IMR-90 (cell line): Measurements from ENCODE around the gene SYNPO2. TPM values are rescaled to one million over a fixed set of nuclear protein-coding genes. Genes with fewer than 3 reads are reported as not detected.

ENCODE experiments used
- ATAC-seq: fragments of 200-7000 bp; cut with Tn5 transposase; 2 replicates; pipeline ENCODE4 v1.9.1; 2020; ENCODE audit warnings: low read depth, mild to moderate bottlenecking, moderate library complexity
- BruUV-seq: library from RNA; stranded (reverse); fragments of 400-500 nt; replicated peaks from 2 replicates; lab custom pipeline; 2021; lab: Mats Ljungman, UMichigan
- CTCF ChIA-PET: fragments of 300-600 bp; formaldehyde crosslinking; extraction: SDS; loops from one replicate; lab custom pipeline; 2021; ENCODE audit warnings: antibody characterized with exemption; lab: Yijun Ruan, JAX
- POLR2A ChIA-PET: fragments of 300-600 bp; sonication (Branson Sonifier 250); formaldehyde crosslinking; loops from one replicate; lab custom pipeline; 2022; ENCODE audit warnings: antibody characterized with exemption; ENCODE audit not compliant: unreplicated experiment; lab: Charles Lee
- DNase-seq: peaks from one replicate; pipeline ENCODE4 v3.0.0; 2013
- H2AFZ ChIP-seq: replicated peaks from 2 replicates; pipeline ENCODE3; 2013; ENCODE audit warnings: low read length, mild to moderate bottlenecking; ENCODE audit not compliant: poor library complexity
- H2AK5ac ChIP-seq: 2 replicates; pipeline ENCODE4 v1.6.1; 2013; ENCODE audit warnings: low read depth, low read length, inconsistent platforms
- H2AK9ac ChIP-seq: replicated peaks from 2 replicates; pipeline ENCODE3; 2013; ENCODE audit warnings: mild to moderate bottlenecking, low read depth, low read length, moderate library complexity; ENCODE audit not compliant: poor library complexity
- H2BK120ac ChIP-seq: 2 replicates; pipeline ENCODE4 v1.6.1; 2013; ENCODE audit warnings: low read depth, low read length, inconsistent platforms
- H2BK15ac ChIP-seq: 3 replicates; pipeline ENCODE4 v1.6.1; 2013; ENCODE audit warnings: low read depth, low read length, inconsistent platforms
- H2BK20ac ChIP-seq: 2 replicates; pipeline ENCODE4 v1.6.1; 2013; ENCODE audit warnings: low read depth, mild to moderate bottlenecking, inconsistent platforms, low read length, moderate library complexity
- H2BK5ac ChIP-seq: 2 replicates; pipeline ENCODE4 v1.6.1; 2013; ENCODE audit warnings: mild to moderate bottlenecking, low read depth, low read length, inconsistent platforms; ENCODE audit not compliant: poor library complexity, severe bottlenecking
- H3K14ac ChIP-seq: replicated peaks from 2 replicates; pipeline ENCODE4 v1.6.1; 2013; ENCODE audit warnings: low read depth, low read length, inconsistent platforms
- H3K18ac ChIP-seq: 2 replicates; pipeline ENCODE4 v1.6.1; 2013; ENCODE audit warnings: low read depth, low read length, control low read depth
- H3K23ac ChIP-seq: 2 replicates; pipeline ENCODE4 v1.6.1; 2013; ENCODE audit warnings: low read depth, low read length, inconsistent platforms
- H3K27ac ChIP-seq: 2 replicates; pipeline ENCODE4 v1.5.1; 2013; ENCODE audit warnings: mild to moderate bottlenecking, control low read depth, low read length; ENCODE audit not compliant: insufficient read depth
- H3K27me3 ChIP-seq: 2 replicates; pipeline ENCODE4 v1.6.1; 2013; ENCODE audit warnings: low read length; ENCODE audit not compliant: control insufficient read depth, insufficient read depth
- H3K36me3 ChIP-seq: 2 replicates; pipeline ENCODE4 v1.6.1; 2013; ENCODE audit warnings: low read length, mixed read lengths; ENCODE audit not compliant: control insufficient read depth, insufficient read depth
- H3K4ac ChIP-seq: 2 replicates; pipeline ENCODE4 v1.6.1; 2013; ENCODE audit warnings: low read depth, low read length, inconsistent platforms
- H3K4me1 ChIP-seq: 2 replicates; pipeline ENCODE4 v1.6.1; 2013; ENCODE audit warnings: low read length, mixed read lengths; ENCODE audit not compliant: control insufficient read depth, insufficient read depth
- H3K4me2 ChIP-seq: 2 replicates; pipeline ENCODE4 v1.6.1; 2013; ENCODE audit warnings: low read depth, mild to moderate bottlenecking, control low read depth, low read length, moderate library complexity
- H3K4me3 ChIP-seq: 2 replicates; pipeline ENCODE4 v1.5.1; 2013; ENCODE audit warnings: low read depth, mild to moderate bottlenecking, control low read depth, low read length, moderate library complexity; ENCODE audit not compliant: insufficient read depth
- H3K56ac ChIP-seq: 2 replicates; pipeline ENCODE4 v1.6.1; 2013; ENCODE audit warnings: low read length, inconsistent platforms; ENCODE audit not compliant: insufficient read depth; ENCODE audit errors: extremely low read depth
- H3K79me1 ChIP-seq, 2 experiments: 2 replicates each; pipeline ENCODE4 v1.6.1; 2013; ENCODE audit warnings: low read length in 2 of 2, inconsistent platforms in 1 of 2, low read depth in 1 of 2
- H3K9ac ChIP-seq: 2 replicates; pipeline ENCODE4 v1.6.1; 2013; ENCODE audit warnings: low read depth, low read length, control low read depth
- H3K9me1 ChIP-seq: 2 replicates; pipeline ENCODE4 v1.6.1; 2013; ENCODE audit warnings: low read length, inconsistent platforms; ENCODE audit not compliant: insufficient read depth
- H3K9me3 ChIP-seq: 2 replicates; pipeline ENCODE4 v1.6.1; 2013; ENCODE audit warnings: low read length; ENCODE audit not compliant: control insufficient read depth, insufficient read depth
- H4K20me1 ChIP-seq: 2 replicates; pipeline ENCODE4 v1.6.1; 2013; ENCODE audit warnings: low read length, inconsistent platforms; ENCODE audit not compliant: insufficient read depth
- H4K5ac ChIP-seq: 2 replicates; pipeline ENCODE4 v1.6.1; 2013; ENCODE audit warnings: mild to moderate bottlenecking, low read depth, low read length, control low read depth
- H4K8ac ChIP-seq, 2 experiments: 2 replicates each; pipeline ENCODE4 v1.6.1; 2013; ENCODE audit warnings: low read depth in 2 of 2, low read length in 2 of 2, control low read depth in 1 of 2, inconsistent platforms in 1 of 2
- H4K91ac ChIP-seq: 2 replicates; pipeline ENCODE4 v1.6.1; 2013; ENCODE audit warnings: low read depth, low read length, inconsistent platforms; ENCODE audit not compliant: insufficient read depth
- BHLHE40 ChIP-seq: fragments of 150-350 bp; IDR thresholded peaks from 2 replicates; pipeline ENCODE4 v1.6.1; 2016; ENCODE audit warnings: mild to moderate bottlenecking, low read depth, low read length
- CEBPB ChIP-seq: IDR thresholded peaks from 2 replicates; pipeline ENCODE4 v1.6.1; 2012; ENCODE audit warnings: low read depth, low read length, improper control_type of control experiment
- CHD1 ChIP-seq: IDR thresholded peaks from 2 replicates; pipeline ENCODE4 v1.6.1; 2012; ENCODE audit warnings: low read depth, low read length, improper control_type of control experiment
- FOS ChIP-seq: fragments of 150-350 bp; IDR thresholded peaks from 2 replicates; pipeline ENCODE4 v1.6.1; 2016; ENCODE audit warnings: low read depth, low read length
- MAFK ChIP-seq: IDR thresholded peaks from 2 replicates; pipeline ENCODE4 v1.6.1; 2012; ENCODE audit warnings: low read depth, low read length, improper control_type of control experiment
- MAZ ChIP-seq: IDR thresholded peaks from 2 replicates; pipeline ENCODE4 v1.6.1; 2012; ENCODE audit warnings: low read depth, mild to moderate bottlenecking, low read length, improper control_type of control experiment, moderate library complexity, borderline replicate concordance
- MXI1 ChIP-seq: IDR thresholded peaks from 2 replicates; pipeline ENCODE4 v1.6.1; 2012; ENCODE audit warnings: low read depth, mild to moderate bottlenecking, low read length, moderate library complexity, borderline replicate concordance
- NFE2L2 ChIP-seq: fragments of 150-350 bp; IDR thresholded peaks from 2 replicates; pipeline ENCODE4 v1.6.1; 2016; ENCODE audit warnings: low read depth, mild to moderate bottlenecking, low read length
- POLR2A ChIP-seq: IDR thresholded peaks from 2 replicates; pipeline ENCODE4 v1.6.1; 2012; ENCODE audit warnings: mild to moderate bottlenecking, low read depth, low read length
- RAD21 ChIP-seq: IDR thresholded peaks from 2 replicates; pipeline ENCODE4 v1.6.1; 2012; ENCODE audit warnings: low read length, improper control_type of control experiment
- RCOR1 ChIP-seq: IDR thresholded peaks from 2 replicates; pipeline ENCODE4 v1.6.1; 2012; ENCODE audit warnings: mild to moderate bottlenecking, low read length, improper control_type of control experiment; ENCODE audit not compliant: insufficient replicate concordance
- RFX5 ChIP-seq: IDR thresholded peaks from 2 replicates; pipeline ENCODE4 v1.8.0; 2012; ENCODE audit warnings: low read depth, mild to moderate bottlenecking, low read length, moderate library complexity
- SMC3 ChIP-seq: fragments of 150-350 bp; IDR thresholded peaks from 2 replicates; pipeline ENCODE4 v1.6.1; 2016; ENCODE audit warnings: low read depth, mild to moderate bottlenecking, antibody characterized with exemption, low read length, moderate library complexity
- WGBS, 2 experiments: methylation state at CpG; one replicate each; pipeline versions ENCODE4 v1.1.5 to v1.1.7; 2013; ENCODE audit warnings: missing lambda C conversion rate in 2 of 2; ENCODE audit not compliant: insufficient read length in 1 of 2; ENCODE audit errors: extremely low coverage in 2 of 2; 5-methylcytosine and 5-hydroxymethylcytosine counted together
- dilution Hi-C: fragments of 300-500 bp; cut with HindIII; formaldehyde crosslinking; loops from one replicate; pipeline ENCODE4 v1.14.3; 2018; ENCODE audit warnings: low sequenced_read_pairs; ENCODE audit not compliant: unreplicated experiment
- in situ Hi-C: fragments of 300-500 bp; cut with MboI; formaldehyde crosslinking; loops from 3 replicates; pipeline ENCODE4 v1.14.3; 2019; ENCODE audit warnings: low sequenced_read_pairs, inconsistent platforms, mixed read lengths
- intact Hi-C: fragments of 100-400 bp; cut with micrococcal nuclease; formaldehyde crosslinking; loops from 2 replicates; pipeline ENCODE4 v1.10.0; 2022
- polyA plus RNA-seq, 3 experiments: library from polyadenylated mRNA; depleted of rRNA; stranded (reverse); fragments of >200 nt; gene quantifications; 2 replicates each; pipeline ENCODE4 v1.2.3, GENCODE V29; 2012; ENCODE audit warnings: low replicate concordance in 1 of 3
- total RNA-seq: library from RNA; depleted of rRNA; stranded (reverse); fragments of >200 nt; gene quantifications from 2 replicates; pipeline ENCODE4 v1.2.3, GENCODE V29; 2012
- TF ChIP-seq, protein P1 (sequence below): conservative IDR thresholded peaks from 2 replicates; pipeline ENCODE4 v1.5.1; 2012; ENCODE audit warnings: mild to moderate bottlenecking, low read depth, low read length, improper control_type of control experiment
- TF ChIP-seq, protein P2 (sequence below): fragments of 150-350 bp; IDR thresholded peaks from 2 replicates; pipeline ENCODE4 v1.6.1; 2017; ENCODE audit warnings: mild to moderate bottlenecking, antibody characterized with exemption, low read length, low read depth
- TF ChIP-seq, protein P3 (sequence below): fragments of 150-350 bp; IDR thresholded peaks from 2 replicates; pipeline ENCODE4 v1.6.1; 2016; ENCODE audit warnings: low read depth, mild to moderate bottlenecking, low read length, moderate library complexity, borderline replicate concordance

SYNPO2 gene
- total and polyA plus RNA-seq, 2 of the 4 experiments (the other 2 are of a cell fraction) = 0.99 to 1.8 TPM

DNA sequence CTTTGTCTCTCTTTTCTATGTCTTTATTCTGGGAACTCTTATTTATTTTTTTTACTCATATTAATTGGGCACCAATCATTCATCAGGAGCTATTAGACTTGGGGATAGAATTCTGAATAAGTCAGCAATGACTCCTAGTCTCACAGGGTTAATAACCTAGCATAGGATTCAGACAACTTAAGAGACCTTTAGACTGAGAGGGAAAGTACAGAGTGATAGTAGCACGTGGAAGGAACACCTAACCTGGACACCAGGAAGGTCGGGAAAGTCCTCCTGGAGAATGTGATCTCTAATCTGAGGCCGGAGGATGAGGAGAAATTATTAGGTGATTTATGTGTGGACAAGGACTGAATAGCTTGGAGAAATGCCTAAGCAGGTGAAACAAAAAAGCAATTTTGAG is 3.9 kb upstream of the SYNPO2 start:
- H2BK15ac ChIP-seq = no peak overlapping the region
- no peak overlapping the region for H3K56ac ChIP-seq
- DNase-seq (no peak), ATAC-seq (no peak)
- H4K91ac ChIP-seq = no peak overlapping the region
- intact Hi-C loops (no loop called here), dilution Hi-C loops (no loop called here), in situ Hi-C loops (no loop called here)
- H3K14ac ChIP-seq = 0 out of 2 replicates have a peak overlapping the region, but pooled peaks have one; percentile 32
- no peaks in the 10 kb centered on the region for H3K9me3 ChIP-seq
- ChIA-PET POLR2A (no interaction called here), CTCF (no interaction called here)
- no peaks in the 10 kb centered on the region for H3K79me1 ChIP-seq
- H2BK120ac ChIP-seq = no peak overlapping the region
- H3K27me3 ChIP-seq = no peaks in the 10 kb centered on the region
- no peaks in the 10 kb centered on the region for H4K20me1 ChIP-seq
- no peak overlapping the region for H3K4me2 ChIP-seq
- no peak overlapping the region for H3K4me3 ChIP-seq
- no peak overlapping the region for H2AK5ac ChIP-seq
- no peak overlapping the region for H2BK5ac ChIP-seq
- no peak overlapping the region for H2AFZ ChIP-seq
- 100% methylated on average over 2 of the region's 3 CpGs; no CpG with 5 or more reads in 1 of the 2 experiments for WGBS, 2 experiments
- no peak overlapping the region for H4K5ac ChIP-seq
- H3K9ac ChIP-seq = no peak overlapping the region
- H3K36me3 ChIP-seq = no peaks in the 10 kb centered on the region
- no peaks in the 10 kb centered on the region for H3K4me1 ChIP-seq
- H3K4ac ChIP-seq = no peak overlapping the region
- H3K23ac ChIP-seq = no peak overlapping the region
- TF ChIP-seq POLR2A (no peak), BHLHE40 (no peak), NFE2L2 (no peak), RAD21 (no peak), MAFK (no peak), CEBPB (no peak), RFX5 (no peak), FOS (no peak), MAZ (no peak), MXI1 (no peak), CHD1 (no peak), SMC3 (no peak), RCOR1 (no peak)
- TF ChIP-seq, protein P1, sequence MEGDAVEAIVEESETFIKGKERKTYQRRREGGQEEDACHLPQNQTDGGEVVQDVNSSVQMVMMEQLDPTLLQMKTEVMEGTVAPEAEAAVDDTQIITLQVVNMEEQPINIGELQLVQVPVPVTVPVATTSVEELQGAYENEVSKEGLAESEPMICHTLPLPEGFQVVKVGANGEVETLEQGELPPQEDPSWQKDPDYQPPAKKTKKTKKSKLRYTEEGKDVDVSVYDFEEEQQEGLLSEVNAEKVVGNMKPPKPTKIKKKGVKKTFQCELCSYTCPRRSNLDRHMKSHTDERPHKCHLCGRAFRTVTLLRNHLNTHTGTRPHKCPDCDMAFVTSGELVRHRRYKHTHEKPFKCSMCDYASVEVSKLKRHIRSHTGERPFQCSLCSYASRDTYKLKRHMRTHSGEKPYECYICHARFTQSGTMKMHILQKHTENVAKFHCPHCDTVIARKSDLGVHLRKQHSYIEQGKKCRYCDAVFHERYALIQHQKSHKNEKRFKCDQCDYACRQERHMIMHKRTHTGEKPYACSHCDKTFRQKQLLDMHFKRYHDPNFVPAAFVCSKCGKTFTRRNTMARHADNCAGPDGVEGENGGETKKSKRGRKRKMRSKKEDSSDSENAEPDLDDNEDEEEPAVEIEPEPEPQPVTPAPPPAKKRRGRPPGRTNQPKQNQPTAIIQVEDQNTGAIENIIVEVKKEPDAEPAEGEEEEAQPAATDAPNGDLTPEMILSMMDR = no peak
- TF ChIP-seq, protein P2, sequence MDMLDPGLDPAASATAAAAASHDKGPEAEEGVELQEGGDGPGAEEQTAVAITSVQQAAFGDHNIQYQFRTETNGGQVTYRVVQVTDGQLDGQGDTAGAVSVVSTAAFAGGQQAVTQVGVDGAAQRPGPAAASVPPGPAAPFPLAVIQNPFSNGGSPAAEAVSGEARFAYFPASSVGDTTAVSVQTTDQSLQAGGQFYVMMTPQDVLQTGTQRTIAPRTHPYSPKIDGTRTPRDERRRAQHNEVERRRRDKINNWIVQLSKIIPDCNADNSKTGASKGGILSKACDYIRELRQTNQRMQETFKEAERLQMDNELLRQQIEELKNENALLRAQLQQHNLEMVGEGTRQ = no peak
- TF ChIP-seq, protein P3, sequence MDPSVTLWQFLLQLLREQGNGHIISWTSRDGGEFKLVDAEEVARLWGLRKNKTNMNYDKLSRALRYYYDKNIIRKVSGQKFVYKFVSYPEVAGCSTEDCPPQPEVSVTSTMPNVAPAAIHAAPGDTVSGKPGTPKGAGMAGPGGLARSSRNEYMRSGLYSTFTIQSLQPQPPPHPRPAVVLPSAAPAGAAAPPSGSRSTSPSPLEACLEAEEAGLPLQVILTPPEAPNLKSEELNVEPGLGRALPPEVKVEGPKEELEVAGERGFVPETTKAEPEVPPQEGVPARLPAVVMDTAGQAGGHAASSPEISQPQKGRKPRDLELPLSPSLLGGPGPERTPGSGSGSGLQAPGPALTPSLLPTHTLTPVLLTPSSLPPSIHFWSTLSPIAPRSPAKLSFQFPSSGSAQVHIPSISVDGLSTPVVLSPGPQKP = no peak
- BruUV-seq = no TSS peak
- no peak overlapping the region for H3K18ac ChIP-seq
- no peak overlapping the region for H3K27ac ChIP-seq
- H2AK9ac ChIP-seq = no peak overlapping the region
- no peak overlapping the region for H4K8ac ChIP-seq
- H3K9me1 ChIP-seq = no peaks in the 10 kb centered on the region
- H2BK20ac ChIP-seq = no peak overlapping the region
